ENCODE data around the gene KIF21B.

The KIF21B gene

GRCh38 chr1:201019321-201019977, 4.1 kb downstream of the KIF21B start:
- DNase-seq (ENCODE audit: low read depth) = peak; percentile 74

DNA sequence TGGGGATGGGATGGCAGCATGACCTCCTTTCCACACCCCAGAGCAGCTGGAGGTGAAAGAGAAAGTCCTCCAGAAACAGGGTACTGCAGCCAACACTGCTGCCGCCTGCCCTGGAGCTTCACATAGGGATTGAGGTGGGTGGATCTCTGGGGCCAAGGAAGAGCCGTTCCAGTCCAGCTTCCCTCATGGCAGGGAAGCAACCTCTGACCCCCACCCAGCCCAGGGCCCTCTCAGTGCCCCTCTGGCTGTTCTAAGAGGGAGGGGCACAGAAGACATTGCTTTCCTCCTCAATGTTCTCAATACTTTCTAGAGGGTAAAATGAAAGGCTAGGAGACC, 5.7 kb downstream of the KIF21B start:
- no peak for DNase-seq (ENCODE audit: low read depth)

GRCh38 chr1:201016943-201017827, 6.3 kb downstream of the KIF21B start:
- no peak for DNase-seq (ENCODE audit: low read depth)

DNA sequence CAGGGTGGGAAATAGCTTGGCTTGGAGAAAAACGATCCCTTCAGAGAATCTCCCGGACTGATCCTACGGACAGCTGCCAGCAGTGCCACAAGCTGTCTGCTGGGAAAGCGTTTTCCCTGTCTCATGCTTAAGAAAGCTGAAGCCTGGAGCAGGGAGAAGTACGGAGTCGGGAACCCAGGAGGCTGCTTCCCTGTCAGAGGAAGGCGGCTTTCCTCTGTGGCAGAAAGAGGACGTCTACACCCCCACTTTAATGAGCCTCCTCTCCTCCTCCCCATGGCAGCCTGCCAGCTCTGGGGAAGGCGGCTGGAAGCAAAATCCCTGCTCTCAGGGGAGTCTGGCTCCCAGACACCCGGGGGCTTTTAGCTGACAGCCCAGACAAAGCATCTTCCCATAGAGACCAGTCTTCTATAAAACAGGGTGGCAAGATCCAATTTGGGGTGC, 7.3 kb downstream of the KIF21B start:
- peak; percentile 36 for DNase-seq (ENCODE audit: low read depth)

- DNase-seq (ENCODE audit: low read depth) = peak; percentile 36
Observed at GRCh38 chr1:201015551-201016091, 7.9 kb downstream of the KIF21B start.

GRCh38 chr1:201014816-201015200, 8.7 kb downstream of the KIF21B start:
- peak; percentile 21 for DNase-seq (ENCODE audit: low read depth)

DNA sequence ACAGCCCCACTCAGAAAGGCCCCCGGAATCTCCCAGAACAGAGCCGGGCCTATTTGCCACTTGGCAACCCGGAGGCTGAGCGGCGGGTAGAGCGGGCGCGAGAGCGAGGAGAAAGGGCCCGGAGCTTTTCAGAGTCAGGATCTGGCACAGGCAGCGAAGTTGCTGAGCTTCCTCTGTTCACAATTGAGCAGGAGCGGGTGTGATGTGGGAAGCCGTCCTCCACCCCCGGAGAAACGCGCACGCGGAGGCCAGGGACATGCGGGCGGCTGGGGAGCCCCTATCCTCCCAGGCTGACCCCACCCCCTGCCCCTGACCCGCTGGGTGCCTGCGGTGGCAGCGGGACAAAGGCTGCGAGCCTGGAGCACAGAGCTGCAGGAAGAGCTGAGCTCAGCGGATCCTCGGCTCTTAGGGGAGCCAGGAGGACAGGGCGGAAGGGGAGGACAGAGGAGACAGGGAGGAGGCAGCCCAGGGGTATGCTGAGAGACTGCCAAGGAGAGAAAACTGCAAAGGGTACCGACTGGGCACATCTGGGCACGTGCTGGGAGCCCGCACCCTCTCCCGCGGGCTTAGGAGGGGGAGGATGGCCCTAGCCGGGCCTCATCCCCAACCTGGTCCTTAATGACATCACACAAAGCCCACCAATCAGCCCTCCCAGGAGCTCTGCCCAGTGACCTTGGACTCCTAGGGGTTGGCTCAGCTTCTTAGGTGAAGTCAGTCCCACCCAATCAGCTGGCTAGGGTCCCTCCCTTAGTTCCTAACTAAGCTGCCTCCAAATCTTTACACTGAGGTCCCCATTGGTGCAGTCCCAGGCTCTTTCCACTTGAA, 9.3 kb downstream of the KIF21B start:
- no peak for DNase-seq (ENCODE audit: low read depth)

DNA sequence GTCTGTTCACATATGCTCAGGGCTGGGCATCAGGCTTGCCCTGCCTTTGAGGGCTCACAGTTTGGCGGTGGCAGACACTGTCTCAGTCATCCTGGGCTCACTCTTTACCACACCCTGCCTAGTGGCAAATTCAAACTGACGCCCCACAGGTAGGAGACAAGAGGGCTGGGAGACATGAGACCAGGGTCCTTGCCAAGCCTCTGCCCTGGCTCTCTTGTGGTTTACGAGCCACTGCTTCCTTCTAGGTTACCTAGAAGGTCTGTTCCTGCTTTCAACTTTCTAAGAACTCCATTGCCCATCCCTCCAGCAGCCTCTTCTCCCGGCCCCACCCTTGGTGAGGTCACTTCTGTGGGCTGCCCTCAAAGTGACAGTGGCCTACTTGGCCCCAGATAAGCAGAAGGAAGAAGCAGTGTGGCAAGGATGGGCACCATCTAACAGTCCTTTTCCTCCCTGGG, 10.5 kb downstream of the KIF21B start:
- DNase-seq (ENCODE audit: low read depth) = no peak

DNA sequence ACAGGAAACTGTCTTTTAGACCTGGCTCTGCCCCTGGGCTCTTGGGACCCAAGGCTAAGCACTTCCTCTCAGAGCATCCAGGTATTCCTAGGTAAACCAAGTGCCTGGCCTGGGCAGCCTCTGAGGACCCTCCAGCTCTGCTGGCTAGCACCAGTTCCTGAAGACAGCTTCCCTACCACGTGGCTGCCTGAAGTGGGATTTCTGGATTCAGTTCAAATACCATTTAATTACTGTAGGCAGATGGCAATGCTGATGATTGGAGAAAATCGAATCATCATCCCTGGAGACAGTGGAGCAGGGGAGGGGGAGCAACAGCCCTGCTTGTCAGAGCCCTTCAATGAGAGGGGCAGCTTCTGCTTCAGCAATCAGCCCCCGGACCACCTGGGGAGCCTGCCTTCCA, 11.9 kb downstream of the KIF21B start:
- no peak for DNase-seq (ENCODE audit: low read depth)

GRCh38 chr1:201009962-201010645, 13.4 kb downstream of the KIF21B start:
- DNase-seq (ENCODE audit: low read depth) = no peak

- DNase-seq (ENCODE audit: low read depth) = no peak
Observed at GRCh38 chr1:201008666-201009360, 14.7 kb downstream of the KIF21B start.

- DNase-seq (ENCODE audit: low read depth) = no peak
Observed at GRCh38 chr1:201007481-201007880, 16.0 kb downstream of the KIF21B start.

DNA sequence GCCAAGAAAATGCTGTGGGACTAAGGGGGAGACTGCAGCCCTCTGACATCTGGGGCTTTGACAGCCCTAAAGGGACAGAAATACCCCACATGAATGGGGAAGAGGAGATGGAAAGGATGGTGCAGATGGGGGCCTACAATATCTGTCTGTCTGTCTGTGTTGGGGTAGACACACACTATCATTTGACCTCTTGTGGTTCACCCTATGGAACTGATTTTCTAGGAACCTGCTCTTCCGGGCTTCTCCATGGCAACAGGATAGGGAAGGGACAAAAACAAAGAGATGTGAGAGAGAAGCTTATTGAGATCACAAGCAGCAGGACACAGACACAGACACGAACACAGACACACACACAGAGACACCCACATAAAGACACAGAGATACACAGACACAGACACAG, 17.1 kb downstream of the KIF21B start:
- no peak for DNase-seq (ENCODE audit: low read depth)

DNA sequence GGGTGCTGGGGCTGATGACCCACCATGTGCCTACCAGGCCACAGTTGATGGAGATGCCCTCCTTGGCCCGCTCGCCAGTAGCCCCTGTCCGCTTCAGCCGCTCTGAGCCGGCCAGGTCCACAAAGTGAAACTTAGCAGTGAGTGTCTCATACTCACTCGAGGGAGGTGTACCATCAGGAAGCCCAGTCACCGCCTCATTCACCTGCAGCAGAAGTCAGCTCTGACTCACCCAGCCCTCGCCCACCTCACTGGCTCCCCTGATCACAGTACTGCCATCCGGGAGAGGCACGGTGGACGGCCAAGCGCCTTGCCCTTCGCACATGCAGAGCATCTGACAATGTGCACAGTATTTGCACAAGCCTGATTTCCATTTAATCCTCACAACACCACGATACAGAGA, 18.8 kb downstream of the KIF21B start:
- no peak for DNase-seq (ENCODE audit: low read depth)

DNA sequence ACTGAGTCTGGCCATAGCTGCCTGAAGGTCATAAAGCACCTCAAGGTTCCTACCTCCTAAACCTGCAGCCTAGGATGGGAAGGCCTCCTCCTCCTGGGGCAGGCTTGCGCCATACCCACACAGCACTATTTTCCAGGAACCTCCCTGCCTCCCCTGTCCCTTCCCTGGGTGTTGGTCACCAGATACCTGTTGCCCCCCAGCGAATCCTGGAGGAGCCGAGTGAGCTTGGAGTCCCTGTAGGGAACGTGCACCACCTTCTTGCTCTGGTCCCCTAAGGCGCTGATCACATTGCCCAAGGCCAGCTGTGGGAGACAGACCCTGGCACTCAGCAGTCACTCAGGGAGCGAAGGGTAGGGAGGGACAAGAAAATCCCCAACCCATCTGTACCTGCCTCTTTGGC, 19.4 kb downstream of the KIF21B start:
- DNase-seq (ENCODE audit: low read depth) = no peak

DNA sequence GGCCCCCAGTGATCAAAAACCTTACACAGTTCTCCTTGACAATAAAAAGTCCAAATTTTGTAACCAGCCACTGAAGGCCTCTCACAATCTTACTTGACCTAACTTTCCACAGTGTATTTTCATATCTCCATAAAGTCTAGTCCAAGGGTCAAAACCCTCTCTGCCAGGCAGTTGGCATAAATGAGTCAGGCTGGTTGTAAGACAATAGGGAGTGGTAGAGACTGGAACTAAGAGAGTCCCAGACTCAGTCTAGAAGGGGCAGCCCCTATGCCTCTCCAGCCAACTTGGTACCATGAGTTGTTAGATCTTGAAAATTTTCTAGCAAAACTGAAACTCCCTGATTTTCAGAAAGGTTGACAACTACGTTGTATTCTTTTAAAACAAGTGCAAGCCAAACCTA, 21.0 kb downstream of the KIF21B start:
- no peak for DNase-seq (ENCODE audit: low read depth)

GRCh38 chr1:201001962-201002361, 21.6 kb downstream of the KIF21B start:
- DNase-seq (ENCODE audit: low read depth) = no peak

GRCh38 chr1:201000391-201000790, 23.1 kb downstream of the KIF21B start:
- no peak for DNase-seq (ENCODE audit: low read depth)

DNA sequence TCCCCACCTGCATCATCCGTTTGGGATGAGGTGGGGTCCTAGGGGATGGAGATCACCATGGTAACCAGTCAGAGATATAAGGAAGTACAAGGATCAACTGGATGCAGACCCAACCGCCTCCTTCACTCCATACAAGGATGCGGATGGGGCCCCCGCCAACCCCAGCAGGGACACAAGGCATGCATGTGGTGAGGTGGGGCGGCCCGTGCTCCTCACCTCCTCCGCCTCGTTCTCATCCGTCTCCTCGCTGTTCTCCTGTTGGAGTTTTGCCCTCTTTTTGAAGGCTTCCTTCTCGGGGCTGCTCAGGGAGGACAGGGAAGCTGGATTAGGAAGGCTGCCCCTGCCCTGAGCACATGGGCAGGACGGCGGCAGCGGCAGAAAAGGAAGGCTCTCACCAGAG, 23.8 kb downstream of the KIF21B start:
- no peak for DNase-seq (ENCODE audit: low read depth)

DNA sequence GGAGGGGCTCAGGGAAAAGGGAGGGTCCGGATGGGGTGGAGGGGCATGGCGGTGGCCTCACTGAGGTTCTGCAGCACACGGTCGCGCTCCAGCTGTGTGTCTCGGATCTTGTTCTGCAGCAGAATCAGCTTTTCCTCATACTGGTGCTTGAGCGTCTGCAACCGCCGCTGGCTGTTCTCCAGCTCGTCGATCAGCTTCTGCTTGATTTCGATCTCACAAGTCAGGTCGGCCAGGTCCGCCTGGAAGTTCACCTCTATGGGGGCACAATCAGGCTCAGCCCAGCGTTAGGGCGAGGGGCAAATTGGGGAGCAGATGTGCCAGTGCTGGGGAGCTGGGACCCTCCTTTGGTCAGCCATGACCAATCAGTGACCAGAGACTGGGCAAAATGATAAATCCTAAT, 25.2 kb downstream of the KIF21B start:
- no peak for DNase-seq (ENCODE audit: low read depth)

GRCh38 chr1:200992382-200993048, 31.0 kb downstream of the KIF21B start:
- no peak for DNase-seq (ENCODE audit: low read depth)
